Small intestine (tissue), 7 donors: ENCODE measurements around the gene KIF1A. TPM values are rescaled to one million over a fixed set of nuclear protein-coding genes. Genes with fewer than 3 reads are reported as not detected.

Experiments used
- DNase-seq, 2 donors: peaks; one replicate each; pipeline versions ENCODE4 v3.0.0 to v3.0.0-alpha.2; 2013
- FAIRE-seq: peaks from 2 replicates; lab custom pipeline; 2012; peaks lifted over from hg19 to GRCh38; lab: Jason Lieb, UNC
- H3K27ac ChIP-seq, 3 donors: one replicate each; pipeline ENCODE4 v1.5.1; 2013; ENCODE audit warnings: low read length in 2 of 3, mild to moderate bottlenecking in 2 of 3, control low read depth in 1 of 3, inconsistent platforms in 1 of 3, low read depth in 1 of 3, moderate library complexity in 1 of 3
- H3K27me3 ChIP-seq, 3 donors: one replicate each; pipeline ENCODE4 v1.6.1; 2013; ENCODE audit warnings: low read length in 3 of 3, inconsistent platforms in 1 of 3; ENCODE audit not compliant: control insufficient read depth in 3 of 3, insufficient read depth in 3 of 3
- H3K36me3 ChIP-seq, 3 donors: one replicate each; pipeline ENCODE4 v1.6.1; 2013; ENCODE audit warnings: low read length in 3 of 3, inconsistent platforms in 1 of 3, low read depth in 1 of 3, mild to moderate bottlenecking in 1 of 3, moderate library complexity in 1 of 3; ENCODE audit not compliant: control insufficient read depth in 3 of 3, insufficient read depth in 2 of 3
- H3K4me1 ChIP-seq, 3 donors: one replicate each; pipeline ENCODE4 v1.6.1; 2013; ENCODE audit warnings: low read length in 2 of 3, inconsistent platforms in 1 of 3, low read depth in 1 of 3, mild to moderate bottlenecking in 1 of 3, moderate library complexity in 1 of 3; ENCODE audit not compliant: control insufficient read depth in 3 of 3, insufficient read depth in 2 of 3
- H3K4me3 ChIP-seq, 3 donors: one replicate each; pipeline ENCODE4 v1.5.1; 2013; ENCODE audit warnings: low read length in 3 of 3, control low read depth in 1 of 3, inconsistent platforms in 1 of 3, low read depth in 1 of 3, mild to moderate bottlenecking in 1 of 3, moderate library complexity in 1 of 3
- H3K9me3 ChIP-seq, 2 donors: one replicate each; pipeline ENCODE4 v1.6.1; 2013; ENCODE audit warnings: low read depth in 1 of 2, low read length in 1 of 2; ENCODE audit not compliant: control insufficient read depth in 2 of 2, insufficient read depth in 1 of 2
- WGBS, 3 donors: extraction: QIAGEN DNeasy Blood & Tissue Kit; methylation state at CpG; one replicate each; pipeline ENCODE4 v1.1.7; 2013; 5-methylcytosine and 5-hydroxymethylcytosine counted together
- polyA plus RNA-seq, 4 donors: library from polyadenylated mRNA; stranded (reverse) in 3 of 4; unstranded in 1 of 4; fragments of 200-250 nt in 3 of 4; fragments of 120-200 nt in 1 of 4; gene quantifications; one replicate each; pipeline versions ENCODE4 v1.2.1 to v1.2.3, GENCODE V29; 2013
- donor health status: healthy with polysubstance abuse.
- donor health status: control.
- donor health status: control.
- donor health status: Bipolar disorder and iron deficiency.
- donor health status: healthy.

Gene KIF1A
- polyA plus RNA-seq, 4 donors, result 0.27 to 7.7 (median 1.9) TPM

- 62 to 70% (median 66%) methylated on average over 7 of the region's 7 CpGs for WGBS, 3 donors
- H3K4me3 ChIP-seq, result no peak overlapping the region
- no peaks in the 10 kb centered on the region for H3K4me1 ChIP-seq
- DNase-seq (no peak), FAIRE-seq (no peak)
- no peaks in the 10 kb centered on the region for H3K9me3 ChIP-seq
- peaks cover 6 to 28% (median 17%) of the 10 kb centered on the region in 3 donors for H3K27me3 ChIP-seq
- H3K36me3 ChIP-seq, result no peaks in the 10 kb centered on the region
- H3K27ac ChIP-seq, result no peak overlapping the region
These were observed 149.6 kb downstream of the KIF1A start for GRCh38 chr2:240670402-240670801.

- peaks cover 0 to 3% of the 10 kb centered on the region in 2 donors for H3K9me3 ChIP-seq
- no peaks in the 10 kb centered on the region for H3K36me3 ChIP-seq
- 83 to 90% (median 88%) methylated on average over 1 of the region's 1 CpG for WGBS, 3 donors
- DNase-seq (no peak), FAIRE-seq (no peak)
- no peak overlapping the region for H3K27ac ChIP-seq
- H3K27me3 ChIP-seq, result peaks cover 0 to 3% (median 0%) of the 10 kb centered on the region in 3 donors
- no peaks in the 10 kb centered on the region for H3K4me1 ChIP-seq
- H3K4me3 ChIP-seq, result no peak overlapping the region
These were observed 155.4 kb downstream of the KIF1A start for GRCh38 chr2:240664622-240665021.

Other genes with a start within 250 kb of the KIF1A start
- gene CAPN10, start 233.5 kb downstream of the KIF1A start, polyA plus RNA-seq, result 10 to 100 TPM; 19.7 to 33.8 (median 32.1) TPM
- 100 to 1,000 TPM in 3 of 4 donors, 10 to 100 TPM in 1; 75.5 to 367 (median 233) TPM for gene GPR35, start 194.7 kb downstream of the KIF1A start, polyA plus RNA-seq
- gene AQP12B, start 137.3 kb downstream of the KIF1A start, polyA plus RNA-seq, result 10 to 100 TPM in 1 of 4 donors, 1 to 10 TPM in 1, not detected in 2; 1.3 to 11.5 TPM
- 1 to 10 TPM in 3 of 4 donors, not detected in 1; 1.2 to 4.6 (median 3.4) TPM for gene AQP12A, start 128.4 kb downstream of the KIF1A start, polyA plus RNA-seq
- gene AGXT, start 48.6 kb upstream of the KIF1A start, polyA plus RNA-seq, result 1 to 10 TPM in 1 of 4 donors, under 1 TPM in 3; 0.27 to 1.8 (median 0.71) TPM
- gene MAB21L4, start 75.9 kb upstream of the KIF1A start, polyA plus RNA-seq, result 10 to 100 TPM in 2 of 4 donors, 1 to 10 TPM in 2; 3.8 to 29.3 (median 9.1) TPM
- under 1 TPM in 2 of 4 donors, not detected in 2; 0.13 to 0.18 TPM for gene CROCC2, start 86.1 kb upstream of the KIF1A start, polyA plus RNA-seq
- gene SNED1, start 178.4 kb upstream of the KIF1A start, polyA plus RNA-seq, result 1 to 10 TPM in 3 of 4 donors, under 1 TPM in 1; 0.45 to 6.0 (median 3.4) TPM